Gastrocnemius medialis (tissue), 4 donors: ENCODE results near the gene CDK7.

Experiments used
- CTCF ChIP-seq, 5 experiments: fragments of 450-650 bp in 3 of 5; fragments of 200-600 bp in 2 of 5; sonication (generic) in 2 of 5; IDR thresholded peaks in 4 of 5; conservative IDR thresholded peaks in 1 of 5; 1 replicate in 4 of 5; 2 replicates in 1 of 5; pipeline ENCODE4 v1.5.1; 2016 to 2019; ENCODE audit warnings: antibody characterized with exemption in 5 of 5, mild to moderate bottlenecking in 3 of 5, moderate library complexity in 3 of 5
- POLR2A ChIP-seq, 2 donors: fragments of 450-650 bp; IDR thresholded peaks; one replicate each; pipeline ENCODE4 v1.6.1; 2017; ENCODE audit warnings: antibody characterized with exemption in 2 of 2, mild to moderate bottlenecking in 2 of 2, moderate library complexity in 2 of 2

GRCh38 chr5:69211200-69211599 lies 23.5 kb upstream of the CDK7 start:
- TF ChIP-seq POLR2A (IDR thresholded peaks at IDR 0.05) = no peak
- no peak for TF ChIP-seq CTCF (IDR thresholded peaks at IDR 0.05 in 4 of 5, conservative IDR thresholded peaks at IDR 0.05 in 1 of 5)
